GM18861 (cell line): ENCODE results near the gene KCNJ2.

ENCODE experiments used
- ATAC-seq: cut with Tn5 transposase; IDR thresholded peaks from one replicate; pipeline ENCODE4 v1.9.1; 2021; ENCODE audit not compliant: unreplicated experiment

KCNJ2 gene

DNA sequence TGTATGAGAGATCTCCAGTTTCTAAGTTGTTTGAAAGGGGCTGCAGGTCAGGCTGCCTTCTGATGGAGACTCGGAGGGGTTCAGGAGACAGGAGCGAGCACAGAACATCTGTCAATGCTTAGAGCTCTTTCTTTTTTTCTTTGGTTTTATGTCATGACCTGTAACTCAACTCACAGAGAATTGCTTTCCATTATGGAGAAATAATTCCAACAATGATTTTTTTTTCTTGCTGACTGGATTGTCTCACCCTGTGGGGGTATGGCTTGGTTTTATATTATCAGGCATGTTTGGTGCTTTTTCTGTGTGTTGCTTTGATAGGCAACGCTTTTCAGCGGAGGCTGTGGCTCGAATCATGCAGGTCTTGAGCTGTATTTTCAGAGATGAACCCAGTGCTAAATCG is 10.7 kb upstream of the KCNJ2 start:
- no peak for ATAC-seq

DNA sequence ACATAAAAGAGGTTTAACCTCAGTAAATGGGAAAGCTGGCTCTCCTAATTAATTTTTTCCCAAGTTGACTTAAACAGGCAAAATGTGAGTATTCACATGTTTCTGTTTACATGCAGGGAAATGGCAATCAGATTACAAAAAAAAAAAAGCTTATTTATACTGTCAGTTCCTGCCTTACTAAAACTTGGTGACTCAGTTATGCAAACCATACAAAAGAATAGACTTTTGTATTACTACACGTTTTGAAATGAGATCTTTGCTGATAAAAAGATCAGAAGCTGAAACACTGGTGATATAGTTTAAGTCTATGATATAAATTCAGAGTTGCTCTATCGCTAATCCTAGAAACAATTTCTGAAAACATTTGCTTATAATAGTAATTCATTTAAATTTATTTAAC is 9.4 kb upstream of the KCNJ2 start:
- no peak for ATAC-seq

GRCh38 chr17:70161519-70161918 is 7.8 kb upstream of the KCNJ2 start:
- no peak for ATAC-seq

GRCh38 chr17:70165383-70165782 is 3.9 kb upstream of the KCNJ2 start:
- ATAC-seq: no peak

GRCh38 chr17:70166615-70167014 is 2.7 kb upstream of the KCNJ2 start:
- no peak for ATAC-seq

DNA sequence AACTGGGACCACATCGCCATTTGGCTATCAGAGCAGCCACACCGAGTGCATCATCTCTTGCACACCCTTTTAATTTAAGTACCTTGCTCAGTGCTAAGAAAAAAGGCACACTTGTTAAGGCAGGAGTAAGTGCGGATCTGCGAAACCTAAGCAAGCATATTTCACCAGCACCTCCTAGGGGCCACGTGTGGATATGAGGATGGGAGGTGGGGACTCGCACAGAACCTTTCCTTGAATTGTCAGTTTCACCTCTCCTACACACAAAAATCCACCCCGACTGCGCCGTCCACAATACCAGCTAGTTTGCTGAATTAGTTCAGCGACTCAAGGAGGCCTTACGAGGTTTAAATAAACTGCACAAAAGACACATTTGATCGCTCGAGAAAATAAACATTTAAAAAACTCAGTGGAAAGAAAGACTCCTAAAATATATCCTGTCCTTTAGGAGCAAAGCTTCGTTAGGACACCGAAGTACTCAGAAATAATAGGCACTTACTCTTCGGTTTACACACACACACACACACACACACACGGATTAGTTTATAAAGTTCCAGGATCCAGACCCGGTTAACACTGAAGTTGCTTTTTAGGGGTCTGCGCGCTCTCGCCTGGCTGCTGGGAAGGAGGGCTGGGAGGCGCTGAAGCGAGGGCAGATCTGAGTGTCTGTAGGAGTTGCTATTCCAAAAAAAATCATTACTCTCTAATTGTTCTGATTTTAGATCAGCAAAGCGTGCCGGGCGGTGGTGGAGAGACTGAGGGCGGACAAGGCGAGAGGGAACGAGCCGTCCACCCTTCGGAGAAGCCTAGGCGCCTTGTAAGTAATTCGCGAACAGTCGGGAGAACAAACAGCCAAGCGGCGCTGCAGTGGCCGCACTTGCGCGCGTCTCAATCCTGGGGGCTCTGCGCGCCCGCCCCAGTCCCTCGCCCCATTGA is 1.0 kb upstream of the KCNJ2 start:
- ATAC-seq: no peak

GRCh38 chr17:70169709-70170597 is 621 bp downstream of the KCNJ2 start:
- ATAC-seq: no peak

- no peak for ATAC-seq
Measured at GRCh38 chr17:70171159-70171558, 1.8 kb downstream of the KCNJ2 start.

- no peak for ATAC-seq
Measured at GRCh38 chr17:70172449-70172848, 3.1 kb downstream of the KCNJ2 start.

DNA sequence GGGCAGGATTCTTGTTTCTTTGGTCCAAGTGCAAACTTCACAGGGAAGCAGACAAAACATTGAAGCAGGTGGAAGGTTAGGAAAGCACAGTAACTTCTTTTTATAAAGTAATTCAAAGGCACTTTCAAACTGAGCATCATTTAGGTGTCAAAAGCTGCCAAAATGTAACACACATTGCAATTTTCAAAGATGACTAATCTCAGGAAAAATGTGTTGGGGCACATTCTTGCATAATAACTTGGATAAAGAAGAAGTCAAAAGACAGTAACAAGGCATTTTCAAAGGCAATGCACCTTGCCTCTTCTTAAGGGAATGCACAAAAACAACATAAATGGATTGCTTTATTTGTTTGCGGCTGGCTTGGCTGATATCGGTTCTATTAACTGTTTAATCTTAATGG is 3.6 kb downstream of the KCNJ2 start:
- no peak for ATAC-seq

- ATAC-seq: no peak
Measured at GRCh38 chr17:70173681-70174080, 4.3 kb downstream of the KCNJ2 start.

DNA sequence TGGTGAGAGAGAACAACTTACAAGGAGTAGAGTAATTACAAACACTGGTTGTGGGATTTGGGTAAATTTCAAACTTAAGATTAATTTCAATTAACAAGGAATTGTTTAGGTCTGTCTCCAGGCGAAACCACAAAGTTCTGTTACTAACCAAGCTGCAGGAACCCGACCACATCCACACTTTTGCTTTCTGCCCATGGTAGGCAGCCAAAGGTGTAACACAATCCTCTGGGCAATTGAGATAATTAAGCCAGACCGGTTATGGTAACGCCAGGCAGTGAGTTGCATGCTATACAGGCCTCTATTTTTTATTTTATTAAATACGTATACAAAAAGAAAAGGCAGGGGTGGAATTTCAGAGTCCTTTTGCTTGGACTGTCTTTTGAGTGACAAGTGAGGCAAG is 12.0 kb downstream of the KCNJ2 start:
- no peak for ATAC-seq

- no peak for ATAC-seq
Measured at GRCh38 chr17:70181866-70182265, 12.5 kb downstream of the KCNJ2 start.

- no peak for ATAC-seq
Measured at GRCh38 chr17:70183508-70183907, 14.2 kb downstream of the KCNJ2 start.

GRCh38 chr17:70184207-70184606 is 14.9 kb downstream of the KCNJ2 start:
- no peak for ATAC-seq

- no peak for ATAC-seq
Measured at GRCh38 chr17:70184770-70185169, 15.4 kb downstream of the KCNJ2 start.

DNA sequence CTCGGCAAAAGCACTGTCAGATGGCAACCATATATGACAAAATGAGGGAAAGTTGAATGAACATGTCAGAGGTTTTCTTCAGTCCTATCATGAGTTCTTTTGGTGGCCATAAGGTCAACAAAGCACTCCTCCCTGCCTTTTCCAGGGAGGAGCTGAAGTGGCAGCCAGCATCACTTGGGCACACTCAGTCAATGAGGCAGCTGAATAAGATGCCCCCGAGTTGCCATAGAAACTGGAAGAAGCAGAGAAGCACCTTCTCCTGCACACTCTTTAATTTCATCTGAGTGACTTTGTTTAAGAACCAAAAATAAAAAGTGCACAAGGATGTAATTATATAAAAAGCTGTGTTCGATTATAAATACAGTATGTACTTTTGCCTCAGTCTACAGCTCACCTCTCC is 16.0 kb downstream of the KCNJ2 start:
- no peak for ATAC-seq

- ATAC-seq: no peak
Measured at GRCh38 chr17:70187383-70187782, 18.1 kb downstream of the KCNJ2 start.

GRCh38 chr17:70190959-70191805 is 21.9 kb downstream of the KCNJ2 start:
- no peak for ATAC-seq

DNA sequence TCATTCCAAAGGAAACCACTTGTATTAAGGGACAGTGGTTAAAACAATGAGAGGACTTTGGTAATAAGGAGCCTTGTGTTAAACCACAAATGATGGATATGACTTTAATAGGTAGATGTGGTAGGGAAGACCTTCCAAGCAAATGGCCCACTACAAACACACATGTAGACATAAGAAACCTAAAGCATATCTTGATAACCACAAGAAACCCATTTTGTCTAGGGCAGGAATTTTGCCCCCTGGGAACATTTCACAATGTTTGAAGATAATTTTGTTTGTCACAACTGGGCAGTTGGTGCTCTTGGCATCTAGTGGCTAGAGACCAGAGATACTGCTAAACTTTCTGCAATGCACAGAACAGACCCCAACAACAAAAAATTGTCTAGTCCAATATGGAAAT is 25.8 kb downstream of the KCNJ2 start:
- no peak for ATAC-seq

GRCh38 chr17:70201872-70202419 is 32.6 kb downstream of the KCNJ2 start:
- no peak for ATAC-seq
